Heart right ventricle (tissue), 16 donors: ENCODE results near the gene DPP10. TPM values are rescaled to one million over a fixed set of nuclear protein-coding genes. Genes with fewer than 3 reads are reported as not detected.

Source experiments
- ATAC-seq, 8 donors: fragments of 200-7000 bp; cut with Tn5 transposase; one replicate each; pipeline ENCODE4 v1.9.1; 2020; ENCODE audit warnings: mild to moderate bottlenecking in 8 of 8, moderate library complexity in 8 of 8, moderate number of reproducible peaks in 1 of 8
- DNase-seq, 2 donors: peaks; one replicate each; pipeline ENCODE4 v3.0.0-alpha.2; 2020
- H3K27ac ChIP-seq, 10 donors: fragments of 200-600 bp; sonication (generic) in 2 of 10; one replicate each; pipeline versions ENCODE4 v1.5.0 to v1.8.0; 2020 to 2022; ENCODE audit warnings: mild to moderate bottlenecking in 3 of 10
- H3K27me3 ChIP-seq, 7 donors: fragments of 200-600 bp; one replicate each; pipeline ENCODE4 v1.8.0; 2021 to 2022; ENCODE audit warnings: mild to moderate bottlenecking in 2 of 7
- H3K36me3 ChIP-seq, 9 donors: fragments of 200-600 bp; sonication (generic) in 1 of 9; one replicate each; pipeline versions ENCODE4 v1.5.0 to v1.8.0; 2020 to 2022; ENCODE audit warnings: mild to moderate bottlenecking in 2 of 9
- H3K4me1 ChIP-seq, 9 donors: fragments of 200-600 bp; sonication (generic) in 1 of 9; one replicate each; pipeline versions ENCODE4 v1.5.0 to v1.8.0; 2020 to 2022; ENCODE audit warnings: mild to moderate bottlenecking in 4 of 9
- H3K4me3 ChIP-seq, 10 donors: fragments of 200-600 bp; sonication (generic) in 2 of 10; one replicate each; pipeline versions ENCODE4 v1.5.0 to v1.8.0; 2020 to 2022; ENCODE audit warnings: mild to moderate bottlenecking in 7 of 10, moderate library complexity in 2 of 10
- H3K9me3 ChIP-seq, 11 donors: fragments of 200-600 bp in 10 of 11; sonication (generic) in 2 of 11; one replicate each; pipeline versions ENCODE4 v1.5.0 to v1.8.0; 2013 to 2022; ENCODE audit warnings: mild to moderate bottlenecking in 2 of 11, control low read depth in 1 of 11, moderate library complexity in 1 of 11
- CTCF ChIP-seq, 9 donors: fragments of 200-600 bp; sonication (generic) in 2 of 9; IDR thresholded peaks; one replicate each; pipeline versions ENCODE4 v1.5.0 to v1.8.0; 2021 to 2022; ENCODE audit warnings: antibody characterized with exemption in 9 of 9, mild to moderate bottlenecking in 5 of 9, moderate library complexity in 1 of 9
- WGBS, 2 donors: extraction: QIAGEN DNeasy Blood & Tissue Kit; methylation state at CpG; one replicate each; pipeline ENCODE4 v1.1.7; 2013; ENCODE audit warnings: inconsistent platforms in 1 of 2; 5-methylcytosine and 5-hydroxymethylcytosine counted together
- intact Hi-C, 10 donors: fragments of 100-400 bp; cut with DNase I; formaldehyde crosslinking; loops; one replicate each; pipeline versions ENCODE4 v1.11.1 to v1.14.2; 2022
- polyA plus RNA-seq, 2 donors: library from polyadenylated mRNA; stranded (reverse); fragments of 200-250 nt; gene quantifications; one replicate each; pipeline ENCODE4 v1.2.3, GENCODE V29; 2013
- total RNA-seq, 10 donors: library from RNA; stranded (reverse); fragmentation: NEBNext Ultra II Directional in 3 of 10; extraction: Animal tissue kit (Norgen Biotek cat#: 25700) in 3 of 10; gene quantifications; one replicate each; pipeline versions ENCODE4 v1.2.1 to v1.2.4, GENCODE V29; 2021 to 2023
- donor health status: Arrhythmogenic right ventricular cardiomyopathy.
- donor health status: ischemic (EF 13 %, LVEDD 7.1; RV severe dilation, severe dysfunction).
- donor health status: healthy with polysubstance abuse.
- donor health status: DM: no; HTN: yes; CAD: no.
- donor health status: DM: no; HTN: no; CAD: no.
- donor health status: ischemic (EF 25% LVEDD 6.9; RV normal size, moderate dysfunction).
- donor health status: ischemic (EF 25% LVEDD 5.7; RV mildly dilated, moderate dysfunction).
- donor health status: healthy.
- donor health status: DM: yes; HTN: yes; CAD: no.
- donor health status: Ischemic cardiomyopathy.
- donor health status: ischemic (EF 35%, LVEDD 5.7; RV mildly dilated, moderate dysfunction).
- donor health status: nonischemic (EF 11% LVEDD 7.7; RV severe dilation, severe dysfunction).
- donor health status: DM: yes; HTN: yes; CAD: no.
- donor health status: PGD.
- donor health status: ischemic (EF 29% LVEDD 5.4; RV normal size, mild dysfunction).
- donor health status: nonischemic (EF 23%, LVEDD 6.1; RV moderate dilation, normal function).

Gene DPP10
- total and polyA plus RNA-seq, 12 donors, result 0.15 to 0.49 (median 0.38) TPM; not detected in 9

- no peak for DNase-seq
- Histone ChIP-seq H3K27me3 (peaks cover 0 to 13% (median 3%) of the 10 kb centered on the region in 7 donors), H3K4me1 (no peaks in the 10 kb centered on the region), H3K9me3 (no peaks in the 10 kb centered on the region), H3K36me3 (no peaks in the 10 kb centered on the region), H3K27ac (no peak overlapping the region), H3K4me3 (no peak overlapping the region)
- intact Hi-C loops, result no loop called here
- WGBS, 2 donors, result 90 to 93% methylated on average over 1 of the region's 1 CpG
- no peak for TF ChIP-seq CTCF (IDR thresholded peaks at IDR 0.05)
- ATAC-seq, result no peak
These were observed 240.8 kb downstream of the DPP10 start for GRCh38 chr2:114683251-114683650.

GRCh38 chr2:114684403-114684802 is 242.0 kb downstream of the DPP10 start:
- H3K27me3 ChIP-seq, result peaks cover 0 to 13% (median 3%) of the 10 kb centered on the region in 7 donors
- no peak overlapping the region for H3K4me3 ChIP-seq
- 65 to 69% methylated on average over 3 of the region's 3 CpGs for WGBS, 2 donors
- TF ChIP-seq CTCF (IDR thresholded peaks at IDR 0.05), result no peak
- no peak overlapping the region for H3K27ac ChIP-seq
- H3K9me3 ChIP-seq, result no peaks in the 10 kb centered on the region
- H3K4me1 ChIP-seq, result no peaks in the 10 kb centered on the region
- DNase-seq (no peak), ATAC-seq (no peak)
- intact Hi-C loops, result no loop called here
- H3K36me3 ChIP-seq, result no peaks in the 10 kb centered on the region

- 64 to 71% methylated on average over 3 of the region's 3 CpGs for WGBS, 2 donors
- H3K27ac ChIP-seq, result no peak overlapping the region
- TF ChIP-seq CTCF (IDR thresholded peaks at IDR 0.05), result no peak
- peaks cover 0 to 8% (median 3%) of the 10 kb centered on the region in 7 donors for H3K27me3 ChIP-seq
- no peak overlapping the region for H3K4me3 ChIP-seq
- DNase-seq (no peak), ATAC-seq (no peak)
- H3K4me1 ChIP-seq, result no peaks in the 10 kb centered on the region
- H3K9me3 ChIP-seq, result no peaks in the 10 kb centered on the region
- H3K36me3 ChIP-seq, result no peaks in the 10 kb centered on the region
- intact Hi-C loops, result no loop called here
These were observed 242.7 kb downstream of the DPP10 start for GRCh38 chr2:114685102-114685501.

GRCh38 chr2:114688241-114688640 is 245.8 kb downstream of the DPP10 start:
- ATAC-seq, result no peak
- Histone ChIP-seq H3K27me3 (peaks cover 0 to 8% (median 3%) of the 10 kb centered on the region in 7 donors), H3K36me3 (no peaks in the 10 kb centered on the region), H3K27ac (no peak overlapping the region), H3K9me3 (peaks cover 0 to 5% (median 0%) of the 10 kb centered on the region in 11 donors), H3K4me1 (no peaks in the 10 kb centered on the region), H3K4me3 (no peak overlapping the region)
- TF ChIP-seq CTCF (IDR thresholded peaks at IDR 0.05), result no peak
- intact Hi-C loops, result no loop called here
- no peak for DNase-seq
